H9 (cell line): ENCODE results near the gene TDRD3. TPM values are rescaled to one million over a fixed set of nuclear protein-coding genes. Genes with fewer than 3 reads are reported as not detected.

Experiments
- DNase-seq: peaks from one replicate; pipeline ENCODE4 v3.0.0-alpha.2; 2017
- H2AFZ ChIP-seq: one replicate; pipeline ENCODE4 v1.6.1; 2013; ENCODE audit warnings: mild to moderate bottlenecking, low read length, control low read depth, moderate library complexity
- H2AK5ac ChIP-seq: 2 replicates; pipeline ENCODE4 v1.6.1; 2013; ENCODE audit warnings: low read length, control low read depth, mixed read lengths; ENCODE audit not compliant: insufficient read length
- H2BK120ac ChIP-seq: one replicate; pipeline ENCODE4 v1.6.1; 2013; ENCODE audit warnings: low read depth, mild to moderate bottlenecking, low read length, control low read depth, inconsistent platforms; ENCODE audit not compliant: poor library complexity, severe bottlenecking
- H2BK12ac ChIP-seq: 2 replicates; pipeline ENCODE4 v1.6.1; 2013; ENCODE audit warnings: low read length, control low read depth, mixed read lengths, low read depth; ENCODE audit not compliant: insufficient read length
- H2BK15ac ChIP-seq: 2 replicates; pipeline ENCODE4 v1.6.1; 2013; ENCODE audit warnings: low read depth, low read length, control low read depth
- H2BK20ac ChIP-seq: one replicate; pipeline ENCODE4 v1.6.1; 2013; ENCODE audit warnings: low read depth, mild to moderate bottlenecking, low read length, control low read depth, inconsistent platforms; ENCODE audit not compliant: poor library complexity, severe bottlenecking
- H2BK5ac ChIP-seq: 2 replicates; pipeline ENCODE4 v1.6.1; 2013; ENCODE audit warnings: low read length, control low read depth, mixed read lengths; ENCODE audit not compliant: insufficient read length
- H3K14ac ChIP-seq: 2 replicates; pipeline ENCODE4 v1.6.1; 2013; ENCODE audit warnings: low read length, control low read depth; ENCODE audit not compliant: insufficient read depth
- H3K18ac ChIP-seq: 2 replicates; pipeline ENCODE4 v1.6.1; 2013; ENCODE audit warnings: low read depth, mild to moderate bottlenecking, mixed read lengths, low read length, control low read depth; ENCODE audit not compliant: insufficient read length
- H3K23ac ChIP-seq: 2 replicates; pipeline ENCODE4 v1.6.1; 2013; ENCODE audit warnings: low read length, control low read depth, mixed read lengths, low read depth; ENCODE audit not compliant: insufficient read length
- H3K23me2 ChIP-seq: 2 replicates; pipeline ENCODE4 v1.6.1; 2013; ENCODE audit warnings: low read depth, mild to moderate bottlenecking, mixed read lengths, low read length, control low read depth; ENCODE audit not compliant: insufficient read length, poor library complexity, severe bottlenecking
- H3K27ac ChIP-seq: 2 replicates; pipeline ENCODE4 v1.5.1; 2013; ENCODE audit warnings: low read length, control low read depth, mixed read lengths, low read depth; ENCODE audit not compliant: insufficient read length
- H3K27me3 ChIP-seq: 2 replicates; pipeline ENCODE4 v1.6.1; 2013; ENCODE audit warnings: low read length, control low read depth, inconsistent platforms; ENCODE audit not compliant: insufficient read depth
- H3K4ac ChIP-seq: 2 replicates; pipeline ENCODE4 v1.6.1; 2013; ENCODE audit warnings: low read depth, mild to moderate bottlenecking, control low read depth, inconsistent platforms, low read length, moderate library complexity
- H3K4me1 ChIP-seq: 2 replicates; pipeline ENCODE4 v1.6.1; 2013; ENCODE audit warnings: low read length, control low read depth, inconsistent platforms; ENCODE audit not compliant: insufficient read depth
- H3K4me2 ChIP-seq: 2 replicates; pipeline ENCODE4 v1.6.1; 2013; ENCODE audit warnings: low read length, control low read depth, mixed read lengths; ENCODE audit not compliant: insufficient read length, insufficient read depth
- H3K56ac ChIP-seq: 2 replicates; pipeline ENCODE4 v1.6.1; 2013; ENCODE audit warnings: low read depth, mild to moderate bottlenecking, mixed read lengths, low read length, control low read depth; ENCODE audit not compliant: insufficient read length
- H3K79me1 ChIP-seq: 2 replicates; pipeline ENCODE4 v1.6.1; 2013; ENCODE audit warnings: low read depth, mild to moderate bottlenecking, moderate library complexity, low read length, control low read depth, inconsistent platforms; ENCODE audit not compliant: insufficient read depth, poor library complexity, severe bottlenecking
- H3K79me2 ChIP-seq: 2 replicates; pipeline ENCODE4 v1.6.1; 2013; ENCODE audit warnings: low read length, control low read depth, inconsistent platforms; ENCODE audit not compliant: insufficient read depth
- H3K9ac ChIP-seq: 2 replicates; pipeline ENCODE4 v1.6.1; 2013; ENCODE audit warnings: low read length, control low read depth, mixed read lengths; ENCODE audit not compliant: insufficient read length; ENCODE audit errors: extremely low read depth
- H3K9me3 ChIP-seq: one replicate; pipeline ENCODE4 v1.6.1; 2013; ENCODE audit warnings: low read depth, low read length, inconsistent platforms; ENCODE audit not compliant: control insufficient read depth
- H3T11ph ChIP-seq: one replicate; pipeline ENCODE4 v1.6.1; 2013; ENCODE audit warnings: mild to moderate bottlenecking, low read length, control low read depth, inconsistent platforms
- H4K20me1 ChIP-seq: one replicate; pipeline ENCODE4 v1.6.1; 2013; ENCODE audit not compliant: control insufficient read depth, insufficient read length, insufficient read depth
- H4K5ac ChIP-seq: 2 replicates; pipeline ENCODE4 v1.6.1; 2013; ENCODE audit warnings: low read depth, mild to moderate bottlenecking, mixed read lengths, low read length, control low read depth; ENCODE audit not compliant: insufficient read length
- H4K8ac ChIP-seq: replicated peaks from 2 replicates; pipeline ENCODE4 v1.6.1; 2013; ENCODE audit warnings: low read length, control low read depth, mixed read lengths, low read depth; ENCODE audit not compliant: insufficient read length
- H4K91ac ChIP-seq: 2 replicates; pipeline ENCODE4 v1.6.1; 2013; ENCODE audit warnings: low read depth, mild to moderate bottlenecking, moderate library complexity, mixed read lengths, low read length, control low read depth; ENCODE audit not compliant: insufficient read length
- H3K27ac Mint-ChIP-seq, 3 experiments: 2 replicates in 2 of 3; 3 replicates in 1 of 3; pipeline ENCODE4 v1.8.0; 2020 to 2021; ENCODE audit warnings: mixed read lengths in 3 of 3, mild to moderate bottlenecking in 1 of 3, moderate library complexity in 1 of 3
- H3K27me3 Mint-ChIP-seq: 2 replicates; pipeline ENCODE4 v1.8.0; 2021; ENCODE audit warnings: low read depth, mild to moderate bottlenecking, moderate library complexity, mixed read lengths
- H3K36me3 Mint-ChIP-seq, 3 experiments: 2 replicates in 2 of 3; 3 replicates in 1 of 3; pipeline ENCODE4 v1.8.0; 2020 to 2021; ENCODE audit warnings: low read depth in 3 of 3, mixed read lengths in 3 of 3; ENCODE audit not compliant: insufficient read depth in 1 of 3
- H3K4me1 Mint-ChIP-seq, 2 experiments: 2 replicates each; pipeline ENCODE4 v1.8.0; 2020; ENCODE audit warnings: mixed read lengths in 2 of 2
- H3K4me3 Mint-ChIP-seq, 2 experiments: 2 replicates in 1 of 2; 3 replicates in 1 of 2; pipeline ENCODE4 v1.8.0; 2020 to 2021; ENCODE audit warnings: mild to moderate bottlenecking in 2 of 2, mixed read lengths in 2 of 2, moderate library complexity in 1 of 2
- H3K9me3 Mint-ChIP-seq, 2 experiments: 2 replicates in 1 of 2; 3 replicates in 1 of 2; pipeline ENCODE4 v1.8.0; 2020; ENCODE audit warnings: mild to moderate bottlenecking in 2 of 2, mixed read lengths in 2 of 2, moderate library complexity in 1 of 2
- CTCF ChIP-seq: fragments of 200-600 bp; sonication (generic); conservative IDR thresholded peaks from 3 replicates; pipeline ENCODE4 v1.8.0; 2021; ENCODE audit warnings: antibody characterized with exemption, mild to moderate bottlenecking
- WGBS: extraction: QIAGEN DNeasy Blood & Tissue Kit; methylation state at CpG from one replicate; pipeline ENCODE4 v1.1.7; 2013; ENCODE audit warnings: missing lambda C conversion rate, low lambda C conversion rate, mixed read lengths; ENCODE audit not compliant: insufficient read length; ENCODE audit errors: extremely low coverage; 5-methylcytosine and 5-hydroxymethylcytosine counted together
- total RNA-seq: library from RNA; stranded (reverse); gene quantifications from 2 replicates; pipeline ENCODE4 v1.2.1, GENCODE V29; 2021

TDRD3 gene
- total RNA-seq, 1 experiment from 2014 or later: 16.1 TPM

GRCh38 chr13:60491531-60491930 lies 94.5 kb downstream of the TDRD3 start:
- H3K79me2 ChIP-seq: no peaks in the 10 kb centered on the region
- no peaks in the 10 kb centered on the region for H3K27me3 ChIP-seq
- no peak for TF ChIP-seq CTCF
- H2BK120ac ChIP-seq: no peak overlapping the region
- no peak overlapping the region for H3T11ph ChIP-seq
- H3K23ac ChIP-seq: no peak overlapping the region
- no peak overlapping the region for H3K4me3 Mint-ChIP-seq
- no peak overlapping the region for H3K9ac ChIP-seq
- no peak overlapping the region for H2BK15ac ChIP-seq
- H4K5ac ChIP-seq: no peak overlapping the region
- H3K36me3 Mint-ChIP-seq: peaks cover 37 to 52% (median 39%) of the 10 kb centered on the region in 3 experiments
- H3K4ac ChIP-seq: no peak overlapping the region
- no peaks in the 10 kb centered on the region for H3K23me2 ChIP-seq
- no peak overlapping the region for H3K27ac ChIP-seq
- no peak overlapping the region for H2BK5ac ChIP-seq
- no peak overlapping the region for H2AK5ac ChIP-seq
- H3K9me3 Mint-ChIP-seq: peaks cover 6 to 28% of the 10 kb centered on the region in 2 experiments
- H3K14ac ChIP-seq: no peak overlapping the region
- H4K91ac ChIP-seq: no peak overlapping the region
- H3K79me1 ChIP-seq: no peaks in the 10 kb centered on the region
- H2BK12ac ChIP-seq: no peak overlapping the region
- DNase-seq: no peak
- H4K8ac ChIP-seq: no peak overlapping the region
- peaks cover 10% of the 10 kb centered on the region for H3K9me3 ChIP-seq
- H2BK20ac ChIP-seq: no peak overlapping the region
- H2AFZ ChIP-seq: no peak overlapping the region
- H3K4me2 ChIP-seq: no peak overlapping the region
- H3K4me1 ChIP-seq: no peaks in the 10 kb centered on the region
- no peak overlapping the region for H3K27ac Mint-ChIP-seq
- no peaks in the 10 kb centered on the region for H4K20me1 ChIP-seq
- H3K27me3 Mint-ChIP-seq: no peaks in the 10 kb centered on the region
- H3K4me1 Mint-ChIP-seq: peaks cover 12 to 13% of the 10 kb centered on the region in 2 experiments
- H3K56ac ChIP-seq: no peak overlapping the region
- H3K18ac ChIP-seq: no peak overlapping the region
- WGBS: no CpG with 5 or more reads among the region's 1 CpG
